Fibroblast of the conjunctiva (primary cell): ENCODE data around the gene NBPF6.
"Not testable (repeated sequence)": the region's sequence is repeated elsewhere in the genome, so short reads cannot be mapped to it uniquely, and the experiment has no call there.

Experiments
- DNase-seq: peaks from one replicate; pipeline ENCODE4 v3.0.0-alpha.2; 2010; ENCODE audit warnings: low read depth

NBPF6 gene

GRCh38 chr1:108502624-108503023 is 52.5 kb downstream of the NBPF6 start:
- DNase-seq, result no peak

GRCh38 chr1:108503062-108503733 is 53.1 kb downstream of the NBPF6 start:
- no peak for DNase-seq

- no peak for DNase-seq
Observed at GRCh38 chr1:108504447-108504846, 54.3 kb downstream of the NBPF6 start.

GRCh38 chr1:108505763-108506070 is 55.6 kb downstream of the NBPF6 start:
- no peak for DNase-seq

- DNase-seq, result no peak
Observed at GRCh38 chr1:108511764-108512163, 61.6 kb downstream of the NBPF6 start.

GRCh38 chr1:108512239-108513043 is 62.3 kb downstream of the NBPF6 start:
- DNase-seq, result peak; percentile 24

- DNase-seq, result no peak
Observed at GRCh38 chr1:108513044-108513415, 62.9 kb downstream of the NBPF6 start.

GRCh38 chr1:108513914-108514313 is 63.8 kb downstream of the NBPF6 start:
- not testable (repeated sequence) for DNase-seq

- not testable (repeated sequence) for DNase-seq
Observed at GRCh38 chr1:108517301-108517897, 67.3 kb downstream of the NBPF6 start.
